Esophagus squamous epithelium (tissue), 4 donors: ENCODE results near the gene APLP2.

Experiments
- POLR2A ChIP-seq, 4 donors: fragments of 450-650 bp; IDR thresholded peaks; one replicate each; pipeline ENCODE4 v1.6.1; 2017; ENCODE audit warnings: antibody characterized with exemption in 4 of 4, mild to moderate bottlenecking in 4 of 4, moderate library complexity in 3 of 4
- TF ChIP-seq, protein P1 (sequence below), 6 experiments: fragments of 450-650 bp in 4 of 6; fragments of 200-600 bp in 2 of 6; sonication (generic) in 2 of 6; IDR thresholded peaks; one replicate each; pipeline ENCODE4 v1.5.1; 2016 to 2019; ENCODE audit warnings: antibody characterized with exemption in 6 of 6, mild to moderate bottlenecking in 4 of 6, moderate library complexity in 4 of 6

DNA sequence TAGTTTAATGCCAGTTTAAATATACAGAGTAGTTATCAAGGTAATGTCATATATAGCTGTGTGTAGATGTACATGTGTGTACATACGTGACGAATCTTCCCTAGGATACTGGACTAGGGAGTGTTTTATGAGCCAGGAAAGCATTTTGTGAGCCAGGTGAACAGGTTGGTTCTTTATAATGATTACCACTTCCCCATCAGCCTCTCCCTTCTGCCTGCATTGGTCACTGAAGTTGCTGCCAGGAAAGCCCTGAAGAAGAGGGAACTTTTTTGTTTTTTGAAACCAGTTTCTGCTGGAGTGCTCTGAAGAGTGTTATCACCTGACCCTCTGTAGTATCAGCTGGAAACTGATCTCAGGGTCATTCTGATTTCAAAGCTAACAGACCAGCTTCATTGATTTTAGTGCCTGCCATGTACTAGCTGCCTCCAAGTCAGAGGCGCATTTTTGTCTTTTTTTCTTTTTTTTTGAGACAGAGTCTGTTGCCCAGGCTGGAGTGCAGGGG, 75.7 kb downstream of the APLP2 start:
- TF ChIP-seq, protein P1, sequence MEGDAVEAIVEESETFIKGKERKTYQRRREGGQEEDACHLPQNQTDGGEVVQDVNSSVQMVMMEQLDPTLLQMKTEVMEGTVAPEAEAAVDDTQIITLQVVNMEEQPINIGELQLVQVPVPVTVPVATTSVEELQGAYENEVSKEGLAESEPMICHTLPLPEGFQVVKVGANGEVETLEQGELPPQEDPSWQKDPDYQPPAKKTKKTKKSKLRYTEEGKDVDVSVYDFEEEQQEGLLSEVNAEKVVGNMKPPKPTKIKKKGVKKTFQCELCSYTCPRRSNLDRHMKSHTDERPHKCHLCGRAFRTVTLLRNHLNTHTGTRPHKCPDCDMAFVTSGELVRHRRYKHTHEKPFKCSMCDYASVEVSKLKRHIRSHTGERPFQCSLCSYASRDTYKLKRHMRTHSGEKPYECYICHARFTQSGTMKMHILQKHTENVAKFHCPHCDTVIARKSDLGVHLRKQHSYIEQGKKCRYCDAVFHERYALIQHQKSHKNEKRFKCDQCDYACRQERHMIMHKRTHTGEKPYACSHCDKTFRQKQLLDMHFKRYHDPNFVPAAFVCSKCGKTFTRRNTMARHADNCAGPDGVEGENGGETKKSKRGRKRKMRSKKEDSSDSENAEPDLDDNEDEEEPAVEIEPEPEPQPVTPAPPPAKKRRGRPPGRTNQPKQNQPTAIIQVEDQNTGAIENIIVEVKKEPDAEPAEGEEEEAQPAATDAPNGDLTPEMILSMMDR (IDR thresholded peaks at IDR 0.05), result no peak
- no peak for TF ChIP-seq POLR2A (IDR thresholded peaks at IDR 0.05)
